OCI-LY7 (cell line): ENCODE measurements around the gene NAP1L4. TPM values are rescaled to one million over a fixed set of nuclear protein-coding genes. Genes with fewer than 3 reads are reported as not detected.
A peak's percentile ranks its signal among the peaks of the same experiment; 100 is the strongest.

ENCODE experiments used
- BruUV-seq: library from RNA; stranded (reverse); fragments of 400-500 nt; replicated peaks from 2 replicates; lab custom pipeline; 2021; lab: Mats Ljungman, UMichigan
- CTCF ChIA-PET: fragments of 300-600 bp; sonication (Branson Sonifier 250); formaldehyde crosslinking; loops from one replicate; lab custom pipeline; 2022; ENCODE audit warnings: antibody characterized with exemption; ENCODE audit not compliant: unreplicated experiment; lab: Charles Lee
- POLR2A ChIA-PET: fragments of 300-600 bp; sonication (Branson Sonifier 250); formaldehyde crosslinking; loops from one replicate; lab custom pipeline; 2022; ENCODE audit warnings: antibody characterized with exemption; lab: Charles Lee
- DNase-seq: peaks from one replicate; pipeline ENCODE4 v3.0.0-alpha.2; 2015; ENCODE audit warnings: low spot score
- H2AFZ ChIP-seq: fragments of 200-600 bp; sonication (generic), shearing (Covaris generic); 2 replicates; pipeline ENCODE4 v1.6.1; 2014; ENCODE audit warnings: mild to moderate bottlenecking, antibody characterized with exemption, low read length, moderate library complexity
- H3K27ac ChIP-seq: fragments of 200-600 bp; sonication (generic); 2 replicates; pipeline ENCODE4 v1.5.1; 2014; ENCODE audit warnings: mixed run types, low read depth, mild to moderate bottlenecking, moderate library complexity, low read length, inconsistent platforms; ENCODE audit not compliant: poor library complexity, severe bottlenecking
- H3K36me3 ChIP-seq: fragments of 200-600 bp; sonication (generic); 2 replicates; pipeline ENCODE4 v1.6.1; 2014; ENCODE audit warnings: mild to moderate bottlenecking, antibody characterized with exemption, low read length, moderate library complexity, mixed read lengths; ENCODE audit not compliant: insufficient read depth
- H3K4me1 ChIP-seq: fragments of 200-600 bp; sonication (generic); 2 replicates; pipeline ENCODE4 v1.5.1; 2014; ENCODE audit warnings: mild to moderate bottlenecking, low read length; ENCODE audit not compliant: insufficient read depth, poor library complexity, severe bottlenecking
- H3K4me2 ChIP-seq: fragments of 200-600 bp; sonication (generic); 2 replicates; pipeline ENCODE4 v1.6.1; 2014; ENCODE audit warnings: mild to moderate bottlenecking, low read length
- H3K4me3 ChIP-seq: fragments of 200-600 bp; sonication (generic); 2 replicates; pipeline ENCODE4 v1.5.1; 2014; ENCODE audit warnings: mild to moderate bottlenecking, low read depth, low read length; ENCODE audit not compliant: poor library complexity, severe bottlenecking
- H3K79me2 ChIP-seq: fragments of 200-600 bp; sonication (generic); 2 replicates; pipeline ENCODE4 v1.6.1; 2016; ENCODE audit warnings: low read depth, mild to moderate bottlenecking, low read length, moderate library complexity, mixed read lengths; ENCODE audit not compliant: insufficient read depth
- H3K9me2 ChIP-seq: fragments of 200-600 bp; sonication (generic); 2 replicates; pipeline ENCODE4 v1.6.1; 2016; ENCODE audit warnings: mild to moderate bottlenecking, low read length, mixed read lengths; ENCODE audit not compliant: insufficient read depth
- H3K9me3 ChIP-seq: fragments of 200-600 bp; sonication (generic); 2 replicates; pipeline ENCODE4 v1.6.1; 2014; ENCODE audit warnings: mild to moderate bottlenecking, mixed run types, low read length, mixed read lengths
- H4K20me1 ChIP-seq: fragments of 200-600 bp; sonication (generic); 2 replicates; pipeline ENCODE4 v1.6.1; 2014; ENCODE audit warnings: mild to moderate bottlenecking, antibody characterized with exemption, low read length, moderate library complexity, mixed read lengths; ENCODE audit not compliant: insufficient read depth
- EZH2phosphoT487 ChIP-seq: fragments of 200-600 bp; sonication (generic); IDR thresholded peaks from 2 replicates; pipeline ENCODE4 v1.6.1; 2018; ENCODE audit warnings: low read depth, borderline replicate concordance, mild to moderate bottlenecking, mixed run types, antibody characterized with exemption, low read length, moderate library complexity, mixed read lengths
- intact Hi-C: fragments of 100-400 bp; cut with micrococcal nuclease; formaldehyde crosslinking; loops from one replicate; pipeline ENCODE4 v1.10.0; 2022; ENCODE audit not compliant: unreplicated experiment
- total RNA-seq, 2 experiments: library from RNA; depleted of rRNA in 1 of 2; stranded (reverse); fragments of >200 nt in 1 of 2; shearing (Covaris generic) in 1 of 2; gene quantifications; 2 replicates each; pipeline ENCODE4 v1.2.3, GENCODE V29; 2014 to 2022
- TF ChIP-seq, protein P1 (sequence below): fragments of 200-600 bp; sonication (generic); conservative IDR thresholded peaks from 2 replicates; pipeline ENCODE4 v1.5.1; 2014; ENCODE audit warnings: mild to moderate bottlenecking, antibody characterized with exemption, low read length, moderate library complexity, mixed read lengths

Gene NAP1L4
- total RNA-seq, 2 experiments from 2014 or later: 152 to 183 TPM

GRCh38 chr11:2998073-2998850 lies 6.1 kb upstream of the NAP1L4 start:
- H3K4me1 ChIP-seq: peaks cover 2% of the 10 kb centered on the region
- no peak overlapping the region for H3K4me3 ChIP-seq
- intact Hi-C loops: no loop called here
- no peaks in the 10 kb centered on the region for H4K20me1 ChIP-seq
- H3K27ac ChIP-seq: no peak overlapping the region
- H3K9me2 ChIP-seq: no peaks in the 10 kb centered on the region
- no peak for TF ChIP-seq EZH2phosphoT487
- TF ChIP-seq, protein P1, sequence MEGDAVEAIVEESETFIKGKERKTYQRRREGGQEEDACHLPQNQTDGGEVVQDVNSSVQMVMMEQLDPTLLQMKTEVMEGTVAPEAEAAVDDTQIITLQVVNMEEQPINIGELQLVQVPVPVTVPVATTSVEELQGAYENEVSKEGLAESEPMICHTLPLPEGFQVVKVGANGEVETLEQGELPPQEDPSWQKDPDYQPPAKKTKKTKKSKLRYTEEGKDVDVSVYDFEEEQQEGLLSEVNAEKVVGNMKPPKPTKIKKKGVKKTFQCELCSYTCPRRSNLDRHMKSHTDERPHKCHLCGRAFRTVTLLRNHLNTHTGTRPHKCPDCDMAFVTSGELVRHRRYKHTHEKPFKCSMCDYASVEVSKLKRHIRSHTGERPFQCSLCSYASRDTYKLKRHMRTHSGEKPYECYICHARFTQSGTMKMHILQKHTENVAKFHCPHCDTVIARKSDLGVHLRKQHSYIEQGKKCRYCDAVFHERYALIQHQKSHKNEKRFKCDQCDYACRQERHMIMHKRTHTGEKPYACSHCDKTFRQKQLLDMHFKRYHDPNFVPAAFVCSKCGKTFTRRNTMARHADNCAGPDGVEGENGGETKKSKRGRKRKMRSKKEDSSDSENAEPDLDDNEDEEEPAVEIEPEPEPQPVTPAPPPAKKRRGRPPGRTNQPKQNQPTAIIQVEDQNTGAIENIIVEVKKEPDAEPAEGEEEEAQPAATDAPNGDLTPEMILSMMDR: no peak
- no peak for DNase-seq
- H3K9me3 ChIP-seq: no peaks in the 10 kb centered on the region
- no peak overlapping the region for H2AFZ ChIP-seq
- ChIA-PET CTCF (no interaction called here), POLR2A (interaction anchor here (0.6 to 1.0 kb wide), 5 partner anchors 9 to 579 kb away, joined by 3 to 8 read pairs (median 3); no protein-coding TSS in a partner anchor)
- TSS peak; percentile 32 for BruUV-seq
- no peak overlapping the region for H3K4me2 ChIP-seq
- peaks cover 33% of the 10 kb centered on the region for H3K36me3 ChIP-seq
- H3K79me2 ChIP-seq: no peaks in the 10 kb centered on the region

DNA sequence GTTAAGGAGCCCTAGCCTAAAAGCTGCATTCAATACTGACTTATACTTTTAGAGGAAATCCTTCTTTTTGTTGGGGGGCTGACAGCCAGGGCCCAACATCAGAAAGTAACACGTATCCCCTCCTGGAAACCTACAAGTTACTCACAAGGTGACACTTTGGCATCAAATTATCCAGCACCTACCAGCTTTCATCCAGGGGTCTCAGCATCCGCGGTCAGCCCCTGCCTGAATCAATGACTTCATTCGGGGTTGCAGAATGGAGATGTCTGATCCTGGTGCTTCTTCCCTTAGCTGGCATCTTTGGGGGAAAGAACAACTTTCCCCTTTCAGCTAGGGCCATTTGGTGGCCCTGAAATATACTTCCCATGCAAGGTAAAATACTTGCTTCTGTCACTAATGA lies 5.3 kb upstream of the NAP1L4 start:
- DNase-seq: no peak
- H3K9me3 ChIP-seq: no peaks in the 10 kb centered on the region
- H3K9me2 ChIP-seq: no peaks in the 10 kb centered on the region
- peaks cover 26% of the 10 kb centered on the region for H3K36me3 ChIP-seq
- peaks cover 7% of the 10 kb centered on the region for H3K4me1 ChIP-seq
- H3K27ac ChIP-seq: no peak overlapping the region
- TF ChIP-seq, protein P1: no peak
- no peak for TF ChIP-seq EZH2phosphoT487
- intact Hi-C loops: no loop called here
- H2AFZ ChIP-seq: no peak overlapping the region
- ChIA-PET POLR2A (interaction anchor here (0.6 to 1.0 kb wide), 3 partner anchors 8 to 578 kb away, joined by 3 to 8 read pairs (median 3); no protein-coding TSS in a partner anchor), CTCF (no interaction called here)
- H4K20me1 ChIP-seq: no peaks in the 10 kb centered on the region
- BruUV-seq: no TSS peak
- no peaks in the 10 kb centered on the region for H3K79me2 ChIP-seq
- no peak overlapping the region for H3K4me2 ChIP-seq
- H3K4me3 ChIP-seq: no peak overlapping the region

DNA sequence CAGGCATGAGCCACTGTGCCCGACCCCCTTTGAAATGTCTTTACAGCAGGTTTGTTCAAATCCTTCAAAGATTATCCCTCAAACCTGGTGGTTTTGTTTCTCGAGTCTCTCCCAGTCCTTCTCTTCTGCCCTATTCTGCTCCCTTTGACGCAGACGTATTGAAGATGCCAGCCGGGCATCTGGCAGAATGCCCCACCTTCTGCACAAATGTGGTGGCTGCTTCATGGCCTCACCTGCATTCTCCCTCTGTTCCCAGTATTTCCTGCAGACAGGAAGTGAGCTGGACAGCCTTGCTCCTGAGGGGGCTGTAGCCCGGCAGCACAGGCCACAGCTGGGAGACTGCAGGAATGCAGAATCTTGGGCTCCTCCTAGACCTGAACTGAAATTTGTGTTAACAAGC lies 4.8 kb upstream of the NAP1L4 start:
- BruUV-seq: no TSS peak
- ChIA-PET POLR2A (interaction anchor here (0.7 kb wide), 1 partner anchor 9 kb away, joined by 6 read pairs; no protein-coding TSS in a partner anchor), CTCF (no interaction called here)
- Histone ChIP-seq H3K9me2 (no peaks in the 10 kb centered on the region), H4K20me1 (no peaks in the 10 kb centered on the region), H3K27ac (no peak overlapping the region), H3K4me1 (peaks cover 7% of the 10 kb centered on the region), H3K4me2 (no peak overlapping the region), H3K36me3 (peaks cover 22% of the 10 kb centered on the region), H3K4me3 (no peak overlapping the region), H2AFZ (no peak overlapping the region), H3K9me3 (no peaks in the 10 kb centered on the region), H3K79me2 (no peaks in the 10 kb centered on the region)
- no peak for DNase-seq
- TF ChIP-seq EZH2phosphoT487: no peak
- TF ChIP-seq, protein P1: no peak
- intact Hi-C loops: no loop called here
